GM11168 (cell line): ENCODE measurements around the gene GBF1.
"Not testable (repeated sequence)": the region's sequence is repeated elsewhere in the genome, so short reads cannot be mapped to it uniquely, and the experiment has no call there.

Source experiments
- in situ Hi-C: fragments of 300-500 bp; cut with MboI; formaldehyde crosslinking; loops from one replicate; pipeline ENCODE4 v1.12.0; 2022; ENCODE audit warnings: low sequenced_read_pairs; ENCODE audit not compliant: unreplicated experiment

GBF1 gene

DNA sequence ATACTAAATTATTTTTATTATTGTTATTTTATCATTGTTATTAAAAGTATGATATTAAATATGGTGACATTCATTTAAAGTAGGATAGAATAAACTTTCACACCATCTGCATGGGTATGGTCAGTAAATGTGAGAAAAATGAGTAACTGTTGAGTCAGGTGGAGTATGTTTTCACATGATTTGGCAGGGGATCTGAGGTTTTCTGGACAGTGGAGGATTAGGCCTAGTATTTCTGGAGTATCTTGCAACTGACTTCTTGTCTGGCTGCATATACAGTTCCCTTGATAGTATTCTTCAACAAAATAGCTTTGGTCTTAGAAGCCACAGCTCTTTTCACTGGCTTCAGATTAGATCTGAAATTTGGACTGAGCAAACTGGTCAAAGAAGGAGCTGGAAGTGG is 54.5 kb downstream of the GBF1 start:
- in situ Hi-C loops: no loop called here

DNA sequence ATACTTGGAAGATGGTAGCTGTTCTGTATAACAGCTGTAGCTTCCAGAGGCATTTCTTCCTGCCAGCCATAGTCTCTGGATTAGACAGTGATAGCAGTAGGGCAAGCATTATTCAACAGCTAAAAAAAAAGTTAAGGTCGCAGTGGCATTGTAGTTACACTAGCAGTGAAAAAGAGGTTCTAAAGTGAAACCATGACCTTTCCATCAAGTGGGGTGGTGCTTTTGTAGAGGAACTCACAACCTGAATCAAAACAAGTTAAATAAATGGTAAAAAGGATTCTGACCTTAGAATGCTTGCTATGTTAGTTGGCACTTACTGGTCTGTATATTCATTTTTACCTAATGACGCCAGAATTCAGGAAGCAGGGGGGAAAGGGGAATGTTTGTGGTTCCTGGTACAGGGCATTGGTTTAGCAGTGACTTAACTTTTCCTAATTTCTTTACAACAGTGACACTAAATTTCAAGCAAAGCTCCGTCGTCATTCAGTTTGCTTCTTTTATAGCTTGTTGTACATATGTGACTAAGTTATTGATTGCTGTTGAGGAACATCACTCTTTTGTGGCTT is 55.0 kb downstream of the GBF1 start:
- in situ Hi-C loops: no loop called here

DNA sequence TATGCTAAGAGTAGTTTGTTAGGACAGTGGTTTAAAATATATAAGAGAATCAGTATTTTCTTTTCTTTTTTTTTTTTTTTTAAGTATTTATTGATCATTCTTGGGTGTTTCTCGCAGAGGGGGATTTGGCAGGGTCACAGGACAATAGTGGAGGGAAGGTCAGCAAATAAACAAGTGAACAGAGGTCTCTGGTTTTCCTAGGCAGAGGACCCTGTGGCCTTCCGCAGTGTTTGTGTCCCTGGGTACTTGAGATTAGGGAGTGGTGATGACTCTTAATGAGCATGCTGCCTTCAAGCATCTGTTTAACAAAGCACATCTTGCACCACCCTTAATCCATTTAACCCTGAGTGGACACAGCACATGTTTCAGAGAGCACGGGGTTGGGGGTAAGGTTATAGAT is 55.6 kb downstream of the GBF1 start:
- in situ Hi-C loops: not testable (repeated sequence)

DNA sequence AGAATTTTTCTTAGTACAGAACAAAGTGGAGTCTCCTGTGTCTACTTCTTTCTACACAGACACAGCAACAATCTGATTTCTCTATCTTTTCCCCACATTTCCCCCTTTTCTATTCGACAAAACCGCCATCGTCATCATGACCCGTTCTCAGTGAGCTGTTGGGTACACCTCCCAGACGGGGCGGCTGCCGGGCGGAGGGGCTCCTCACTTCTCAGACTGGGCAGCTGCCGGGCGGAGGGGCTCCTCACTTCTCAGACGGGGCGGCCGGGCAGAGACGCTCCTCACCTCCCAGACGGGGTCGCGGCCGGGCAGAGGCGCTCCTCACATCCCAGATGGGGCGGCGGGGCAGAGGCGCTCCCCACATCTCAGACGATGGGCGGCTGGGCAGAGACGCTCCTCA is 56.0 kb downstream of the GBF1 start:
- in situ Hi-C loops: not testable (repeated sequence)

DNA sequence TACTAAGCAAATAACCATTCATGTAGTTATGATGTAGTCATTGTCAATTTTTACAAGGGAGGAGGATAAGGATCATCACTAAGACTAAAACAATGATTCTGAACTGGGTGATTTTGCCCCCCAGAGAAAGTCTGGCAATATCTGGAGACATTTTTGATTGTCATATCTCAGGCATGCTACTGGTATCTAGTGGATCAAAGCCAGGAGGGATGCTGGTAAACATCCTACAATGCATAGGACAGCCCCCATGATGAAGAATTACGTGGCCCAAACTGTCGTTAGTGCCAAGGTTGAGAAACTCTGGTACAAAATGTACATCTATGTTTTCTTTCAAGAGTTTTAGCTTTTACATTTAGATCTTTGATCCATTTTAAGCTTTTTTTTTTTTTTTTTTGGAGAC is 57.3 kb downstream of the GBF1 start:
- in situ Hi-C loops: no loop called here

DNA sequence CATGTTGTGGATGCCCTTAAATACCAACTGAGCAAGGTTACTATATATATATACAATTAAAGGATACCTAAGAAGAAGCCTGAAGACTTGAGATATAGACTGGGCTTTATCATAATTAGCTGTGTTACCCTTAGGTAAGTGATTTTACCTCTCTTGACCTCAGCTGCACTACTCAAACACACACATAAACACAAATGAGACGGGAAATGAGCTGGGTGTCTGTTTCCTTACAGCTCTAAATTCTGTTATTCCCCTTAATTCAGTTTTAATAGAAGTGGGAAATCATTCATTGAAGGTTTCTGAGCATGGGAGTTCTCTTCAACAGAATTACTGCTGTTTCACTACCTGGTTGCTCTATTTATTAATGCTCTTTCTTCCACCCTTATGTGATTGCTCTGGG is 60.7 kb downstream of the GBF1 start:
- in situ Hi-C loops: no loop called here

DNA sequence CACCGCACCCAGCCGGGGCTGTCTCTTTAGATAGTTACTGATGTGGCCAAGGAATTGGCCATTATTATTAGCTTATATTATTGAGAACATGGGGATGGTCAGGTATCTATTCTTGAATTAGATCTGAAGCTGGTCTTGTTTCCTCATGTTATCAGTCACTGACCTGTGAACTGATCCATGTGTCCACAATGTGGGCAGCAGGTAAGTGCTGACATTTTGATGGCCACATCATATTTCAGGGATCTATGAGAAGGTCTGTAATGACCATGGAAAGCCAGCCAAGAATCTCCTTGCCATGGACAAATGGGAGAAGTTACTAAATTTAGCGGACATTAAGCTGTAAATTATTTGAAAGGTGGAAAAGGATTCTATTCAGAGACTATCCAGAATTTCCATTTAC is 61.4 kb downstream of the GBF1 start:
- in situ Hi-C loops: no loop called here

DNA sequence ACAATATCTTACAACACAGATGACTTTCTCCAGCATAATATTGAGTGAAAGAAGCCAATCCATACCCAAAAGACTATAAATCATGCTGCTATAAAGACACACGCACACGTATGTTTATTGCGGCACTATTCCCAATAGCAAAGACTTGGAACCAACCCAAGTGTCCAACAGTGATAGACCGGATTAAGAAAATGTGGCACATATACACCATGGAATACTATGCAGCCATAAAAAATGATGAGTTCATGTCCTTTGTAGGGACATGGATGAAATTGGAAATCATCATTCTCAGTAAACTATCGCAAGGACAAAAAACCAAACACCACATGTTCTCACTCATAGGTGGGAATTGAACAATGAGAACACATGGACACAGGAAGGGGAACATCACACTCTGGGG is 63.0 kb downstream of the GBF1 start:
- in situ Hi-C loops: not testable (repeated sequence)

DNA sequence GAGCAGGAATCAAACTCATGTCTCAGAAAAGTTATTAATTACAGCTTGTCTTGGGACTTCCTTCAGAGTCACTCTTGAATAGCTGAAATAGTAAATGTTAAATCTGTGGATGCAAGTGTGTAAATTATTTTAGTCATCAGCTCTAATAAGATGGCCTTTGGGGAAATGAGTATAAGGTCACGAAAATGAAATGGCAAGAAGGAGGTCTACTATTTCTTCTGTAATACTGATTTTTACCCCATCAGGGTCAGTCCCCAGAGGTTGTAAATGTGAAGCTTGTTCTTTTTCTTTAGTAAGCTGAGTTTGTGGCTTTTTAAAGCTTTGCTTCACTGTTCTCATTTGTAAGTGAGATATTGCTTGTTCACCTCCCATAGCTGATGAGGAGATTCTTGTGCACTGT is 63.9 kb downstream of the GBF1 start:
- in situ Hi-C loops: no loop called here

DNA sequence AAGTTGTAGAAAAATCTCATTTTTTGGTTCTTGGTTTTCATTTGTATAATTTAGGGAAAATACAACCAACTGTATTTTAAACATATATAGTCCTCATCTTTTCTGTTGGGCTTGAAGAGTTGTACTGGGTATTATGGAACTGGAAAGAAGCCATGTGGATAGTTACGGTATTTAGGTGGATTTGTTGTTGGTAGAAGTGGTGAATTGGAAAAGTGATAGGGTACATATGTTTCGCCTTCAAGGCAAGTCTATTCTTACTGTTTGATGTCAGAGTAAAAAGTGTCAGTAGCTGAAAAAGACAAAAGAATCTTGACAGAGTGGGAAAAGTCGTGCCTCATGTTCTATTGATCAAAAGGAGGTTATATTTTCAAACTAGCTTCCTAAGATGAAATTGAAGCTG is 64.6 kb downstream of the GBF1 start:
- in situ Hi-C loops: no loop called here

DNA sequence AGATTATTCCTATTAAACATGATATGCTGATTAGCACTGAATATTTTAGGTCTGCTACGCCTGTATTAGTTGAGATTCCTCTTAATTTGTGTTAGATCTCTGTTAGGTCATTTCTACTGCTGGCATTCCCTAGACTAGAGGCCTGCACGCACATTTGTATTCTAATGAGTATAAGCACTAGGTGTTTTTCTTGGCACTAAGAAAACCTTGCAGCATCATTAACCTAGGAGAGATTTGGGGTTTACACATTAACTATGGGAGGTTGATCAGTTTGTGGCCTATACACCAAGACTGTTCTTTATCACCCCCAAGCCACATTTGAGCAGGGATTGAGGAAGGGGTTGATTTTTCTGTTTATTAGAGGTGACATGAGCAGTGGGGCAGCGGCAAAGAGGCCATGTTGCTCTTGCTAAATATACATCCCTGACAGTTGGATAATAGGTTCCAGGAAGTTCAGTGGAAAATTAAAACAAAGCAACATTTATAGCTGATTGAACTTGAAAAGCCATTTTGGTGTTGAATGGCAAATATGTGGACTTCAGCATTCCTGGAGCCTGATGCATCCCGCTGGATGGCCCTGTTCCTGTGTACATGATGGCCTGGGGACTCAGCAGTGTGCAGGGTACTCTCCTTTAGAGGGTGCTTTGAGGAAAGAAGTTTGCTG is 65.2 kb downstream of the GBF1 start:
- in situ Hi-C loops: no loop called here

DNA sequence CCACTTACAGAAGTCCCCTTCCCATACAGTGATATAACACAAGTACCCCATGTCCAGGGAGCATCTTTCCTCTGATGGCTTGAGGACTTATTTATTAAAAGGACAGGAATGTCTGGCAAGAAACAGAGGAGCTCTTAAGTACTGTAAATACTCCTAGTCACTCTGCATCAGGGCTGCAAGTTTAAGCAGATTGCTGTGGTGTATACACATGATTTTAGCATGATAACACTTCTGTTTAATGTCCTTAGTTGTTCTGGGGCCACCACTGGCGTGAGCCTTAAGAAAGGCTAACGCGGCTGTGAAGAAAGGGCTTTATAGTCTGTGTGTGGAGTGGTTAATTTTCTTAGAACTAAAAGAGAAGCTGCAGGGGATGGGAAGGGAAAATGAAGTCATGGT is 65.7 kb downstream of the GBF1 start:
- in situ Hi-C loops: no loop called here

DNA sequence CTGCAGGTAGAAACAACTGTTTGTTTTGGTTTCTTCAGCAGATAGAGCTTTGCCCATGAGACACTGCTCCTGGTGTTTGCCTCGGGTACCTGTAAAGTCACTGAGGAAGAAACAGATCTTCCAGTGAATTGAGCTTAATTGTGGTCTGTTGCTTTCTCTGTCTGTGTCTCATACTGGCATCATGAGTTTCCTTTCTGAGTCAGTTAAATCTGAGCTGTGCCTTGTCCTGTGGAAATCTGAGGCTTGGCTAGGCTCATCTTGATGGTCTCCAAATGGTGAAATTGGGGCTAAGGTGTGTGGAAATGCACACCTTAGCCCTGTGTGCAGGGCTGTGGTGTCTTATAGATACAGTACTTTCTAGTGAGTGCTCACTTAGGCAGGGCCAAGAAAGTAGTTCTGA is 67.4 kb downstream of the GBF1 start:
- in situ Hi-C loops: no loop called here

DNA sequence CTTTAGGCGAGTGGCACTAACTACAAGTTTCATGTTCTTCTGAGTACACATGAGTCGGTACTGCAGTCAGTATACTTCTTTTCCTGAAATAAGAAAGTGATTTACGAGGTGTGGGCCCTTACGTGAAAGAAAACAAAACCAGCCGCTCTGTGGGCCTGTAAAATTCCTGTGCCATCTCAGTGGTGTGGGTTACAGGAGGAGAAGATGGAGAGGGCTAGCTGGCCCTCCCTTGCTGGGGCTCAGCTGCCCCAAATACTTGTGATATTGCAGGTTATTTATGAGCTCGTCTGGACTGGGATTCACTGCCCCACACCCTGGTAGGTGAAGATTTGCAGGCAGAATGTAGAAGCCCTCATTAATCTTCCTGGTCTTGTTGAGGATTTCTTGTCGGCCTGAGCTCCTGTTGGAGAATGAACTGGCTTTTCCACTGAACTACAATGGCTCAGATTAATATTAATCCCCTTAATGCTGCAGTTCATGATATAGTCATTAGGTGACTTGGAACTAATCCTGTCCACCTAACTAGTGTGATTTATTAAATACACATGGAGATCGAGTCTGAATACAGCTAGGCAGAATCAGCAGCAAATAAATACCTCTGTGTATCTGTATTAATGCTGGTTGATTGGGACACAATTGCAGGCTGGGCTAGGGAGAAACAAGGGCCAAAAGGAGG is 68.0 kb downstream of the GBF1 start:
- in situ Hi-C loops: no loop called here

DNA sequence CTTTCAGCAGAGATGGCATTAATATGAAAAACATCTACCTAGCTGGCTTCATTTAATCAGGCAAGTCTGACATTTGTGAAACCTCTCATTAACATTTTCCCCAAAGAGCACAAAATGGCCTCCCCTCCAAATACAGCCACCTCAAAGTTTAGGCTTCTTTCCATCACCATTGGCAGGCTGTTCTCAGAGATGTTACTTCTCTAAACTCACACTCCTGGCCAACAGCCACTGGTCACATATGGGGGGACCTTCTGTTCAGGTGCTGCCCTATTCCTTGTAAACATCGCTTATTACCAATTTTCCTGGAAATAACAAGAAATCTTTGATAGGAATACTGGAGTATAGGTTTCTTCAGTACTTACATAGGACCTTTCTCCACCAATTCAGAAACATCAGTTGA is 69.5 kb downstream of the GBF1 start:
- in situ Hi-C loops: no loop called here

DNA sequence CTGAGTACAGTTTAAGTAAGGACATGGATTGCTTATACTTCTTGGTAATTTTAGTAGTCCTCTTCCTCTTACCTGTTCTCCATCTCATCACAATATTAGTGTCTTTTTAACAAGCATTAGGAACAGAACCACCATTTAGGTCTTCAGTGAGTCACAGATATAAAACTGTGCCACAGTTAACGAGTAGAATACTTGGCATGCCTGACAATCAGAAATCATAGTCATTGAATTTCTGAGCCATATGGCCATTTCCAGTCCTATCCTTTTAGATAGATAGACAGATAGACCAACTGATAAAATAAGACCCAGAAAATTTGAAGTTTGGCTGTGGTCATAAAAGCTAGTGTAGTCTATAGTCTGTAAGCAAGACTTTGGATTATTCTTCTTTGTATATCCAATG is 71.1 kb downstream of the GBF1 start:
- in situ Hi-C loops: no loop called here

DNA sequence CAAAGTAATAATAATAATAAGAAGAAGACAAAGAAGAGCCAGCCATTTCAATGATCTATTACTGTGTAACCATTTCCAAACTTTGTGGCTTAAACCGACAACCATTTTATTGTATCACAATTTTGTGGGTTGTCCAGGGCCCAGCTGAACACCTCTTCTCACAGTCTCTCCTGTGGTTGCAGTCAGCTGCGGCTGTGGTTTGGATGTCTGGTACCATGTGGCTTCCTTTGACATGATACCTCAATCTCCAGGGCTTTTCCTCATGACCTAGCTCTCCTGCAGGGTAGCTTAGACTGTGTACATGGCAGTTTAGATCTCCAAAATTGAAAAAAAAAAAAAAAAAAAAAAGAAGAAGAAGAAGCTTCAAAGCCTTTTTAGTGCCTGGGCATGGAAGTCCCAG is 77.6 kb downstream of the GBF1 start:
- in situ Hi-C loops: no loop called here

DNA sequence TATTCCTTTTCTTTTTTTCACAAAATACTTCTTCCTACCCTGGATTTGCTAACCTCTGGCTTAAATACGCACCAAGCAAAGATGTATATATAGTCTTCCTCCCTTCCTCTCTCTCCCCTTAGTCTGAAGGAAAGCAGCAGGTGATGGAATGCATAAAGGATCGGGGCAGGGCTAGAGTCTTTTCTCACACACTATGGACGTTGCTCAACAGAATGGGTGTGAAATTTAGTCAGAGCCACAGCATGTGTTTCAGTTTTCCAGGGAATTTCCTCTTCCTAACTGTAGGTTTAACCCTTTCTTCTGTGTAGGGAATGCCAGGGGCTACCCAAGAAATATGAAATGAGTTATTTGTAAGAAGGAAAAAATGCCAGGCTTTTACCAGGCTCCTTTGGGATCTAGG is 78.7 kb downstream of the GBF1 start:
- in situ Hi-C loops: no loop called here

DNA sequence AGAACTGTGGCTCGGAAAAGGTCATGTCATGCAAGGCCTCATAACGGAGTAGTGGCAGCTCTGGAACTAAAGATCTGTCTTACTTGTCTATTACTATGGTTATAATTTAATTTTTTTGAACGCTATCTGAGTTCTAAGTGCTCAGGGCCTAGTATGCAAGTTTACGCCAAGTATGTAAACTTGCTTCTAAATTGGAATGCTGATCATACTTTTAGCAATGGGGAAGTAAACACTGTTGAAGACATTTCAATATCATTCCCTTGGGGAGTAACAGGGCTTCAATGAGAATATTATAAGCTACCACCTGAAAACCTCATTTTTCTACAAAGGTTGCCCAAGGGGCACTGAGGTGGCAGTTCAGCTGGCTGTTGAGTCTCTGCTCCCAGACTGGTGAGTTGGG is 80.7 kb downstream of the GBF1 start:
- in situ Hi-C loops: no loop called here

DNA sequence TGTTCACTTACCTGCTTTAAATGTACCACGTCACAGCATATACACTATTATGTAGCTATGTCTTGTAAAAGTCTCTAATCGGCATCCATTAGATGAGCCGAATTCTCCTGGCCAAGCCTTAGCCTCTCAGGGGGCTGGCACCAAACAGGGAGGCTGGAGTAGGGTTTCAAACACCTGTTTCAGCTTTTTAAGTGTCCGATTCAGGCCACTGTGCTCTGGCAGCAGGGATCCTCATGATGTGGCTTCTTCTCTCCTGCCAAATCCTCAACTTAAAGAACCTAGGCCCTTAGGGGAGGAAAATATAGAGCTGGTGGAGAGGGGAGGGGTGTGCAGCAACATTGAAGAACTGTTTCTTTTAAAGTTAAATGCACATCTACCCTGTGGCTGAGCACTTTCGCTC is 81.7 kb downstream of the GBF1 start:
- in situ Hi-C loops: no loop called here

DNA sequence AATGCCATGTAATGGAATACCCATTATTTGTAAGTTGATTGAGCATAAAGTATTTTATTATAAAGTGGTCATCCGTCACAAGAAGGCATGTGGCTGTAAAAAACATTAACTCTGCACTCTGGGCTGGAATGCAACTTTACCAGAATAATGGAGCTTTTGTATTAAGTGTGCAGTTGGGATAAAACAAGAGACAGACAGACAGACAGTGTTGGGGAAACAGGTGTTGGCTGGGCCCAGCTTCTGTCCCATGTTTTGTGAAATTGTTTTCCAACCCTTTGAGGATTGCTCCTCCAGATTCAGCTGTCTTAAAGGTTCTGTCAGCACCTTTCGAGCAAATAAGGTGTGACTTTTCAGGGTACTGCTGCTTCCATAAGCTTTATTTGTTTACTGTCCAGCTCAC is 82.3 kb downstream of the GBF1 start:
- in situ Hi-C loops: no loop called here

DNA sequence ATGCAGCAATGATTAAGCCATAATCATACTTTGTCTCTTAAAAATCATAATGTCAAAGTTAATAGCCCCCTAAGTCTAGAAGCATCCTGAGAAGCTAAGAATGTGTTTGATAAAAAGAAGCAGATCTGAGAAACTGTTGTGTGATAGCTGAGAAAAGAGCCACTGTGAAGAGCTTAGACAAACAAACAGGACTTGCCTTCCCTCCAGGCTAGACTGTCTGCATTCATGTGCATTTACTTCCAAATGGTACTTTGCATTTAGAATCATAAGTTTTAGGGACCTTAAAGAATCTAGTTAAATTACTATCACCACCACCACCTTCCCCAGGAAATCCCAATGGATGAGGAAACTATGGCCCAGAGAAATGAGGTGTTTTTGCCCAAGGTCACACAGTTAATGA is 87.4 kb downstream of the GBF1 start:
- in situ Hi-C loops: no loop called here
